ENCODE measurements around the gene NDUFB5.

The NDUFB5 gene

GRCh38 chr3:179604321-179605078 lies at the start of gene NDUFB5, which contains the start of gene MRPL47:
NDUFB5 (plus strand) TSS chr3:179604794; CDS start chr3:179604816, 22 bp downstream.
MRPL47 (minus strand) TSS chr3:179604638; CDS start chr3:179604624, 14 bp downstream.
- peak; percentile 95 to 96 for DNase-seq

GRCh38 chr3:179558742-179559364 lies 45.7 kb upstream of the NDUFB5 start:
- DNase-seq, result peak; percentile 51 to 53

- no peak for DNase-seq
Measured at GRCh38 chr3:179560791-179561190, 43.8 kb upstream of the NDUFB5 start.

- peak; percentile 99 for DNase-seq
Measured at GRCh38 chr3:179562591-179563270, 41.9 kb upstream of the NDUFB5 start, which contains the start of gene ACTL6A. ACTL6A (plus strand) TSS chr3:179562926; CDS start chr3:179563093, 167 bp downstream.

GRCh38 chr3:179563271-179563783 lies 41.3 kb upstream of the NDUFB5 start:
- DNase-seq, result peak; percentile 67 to 68

GRCh38 chr3:179565496-179565895 lies 39.1 kb upstream of the NDUFB5 start:
- no peak for DNase-seq

- DNase-seq, result no peak
Measured at GRCh38 chr3:179580992-179581391, 23.6 kb upstream of the NDUFB5 start.

GRCh38 chr3:179589143-179589542 lies 15.5 kb upstream of the NDUFB5 start:
- DNase-seq, result no peak

- no peak for DNase-seq
Measured at GRCh38 chr3:179590669-179591068, 13.9 kb upstream of the NDUFB5 start.

GRCh38 chr3:179591313-179591712 lies 13.3 kb upstream of the NDUFB5 start:
- DNase-seq, result no peak

- DNase-seq, result no peak
Measured at GRCh38 chr3:179599531-179599930, 5.1 kb upstream of the NDUFB5 start.

GRCh38 chr3:179603321-179603720 lies 1.3 kb upstream of the NDUFB5 start:
- DNase-seq, result no peak

- no peak for DNase-seq
Measured at GRCh38 chr3:179603831-179604230, 763 bp upstream of the NDUFB5 start.

GRCh38 chr3:179606534-179607085 lies 2.0 kb downstream of the NDUFB5 start:
- DNase-seq, result no peak

GRCh38 chr3:179608931-179609720 lies 4.5 kb downstream of the NDUFB5 start:
- peak in 1 of 2 donors; percentile 58 for DNase-seq

GRCh38 chr3:179610066-179610465 lies 5.5 kb downstream of the NDUFB5 start:
- no peak for DNase-seq

GRCh38 chr3:179613807-179614206 lies 9.2 kb downstream of the NDUFB5 start:
- DNase-seq, result no peak

GRCh38 chr3:179615458-179616173 lies 11.0 kb downstream of the NDUFB5 start:
- DNase-seq, result no peak

GRCh38 chr3:179622023-179622422 lies 17.4 kb downstream of the NDUFB5 start:
- DNase-seq, result no peak

- no peak for DNase-seq
Measured at GRCh38 chr3:179624451-179624850, 19.9 kb downstream of the NDUFB5 start.

GRCh38 chr3:179630753-179631451 lies 26.3 kb downstream of the NDUFB5 start:
- DNase-seq, result no peak

Data from CD4-positive, alpha-beta T cell treated with Interleukin-4 for 1 hour (primary cell).